ENCODE measurements around the gene MAB21L3.
"Not testable (repeated sequence)": the region's sequence is repeated elsewhere in the genome, so short reads cannot be mapped to it uniquely, and the experiment has no call there.

The MAB21L3 gene

GRCh38 chr1:116139592-116140134 lies 28.5 kb downstream of the MAB21L3 start:
- DNase-seq, result no peak

GRCh38 chr1:116144151-116144550 lies 33.0 kb downstream of the MAB21L3 start:
- DNase-seq, result no peak

- not testable (repeated sequence) for DNase-seq
Observed at GRCh38 chr1:116146447-116147113, 35.4 kb downstream of the MAB21L3 start.

GRCh38 chr1:116147114-116147510 lies 35.9 kb downstream of the MAB21L3 start:
- no peak for DNase-seq

- no peak for DNase-seq
Observed at GRCh38 chr1:116147972-116148371, 36.8 kb downstream of the MAB21L3 start.

GRCh38 chr1:116148967-116149366 lies 37.8 kb downstream of the MAB21L3 start:
- no peak for DNase-seq

GRCh38 chr1:116150368-116150767 lies 39.2 kb downstream of the MAB21L3 start:
- no peak for DNase-seq

GRCh38 chr1:116151739-116152576 lies 40.8 kb downstream of the MAB21L3 start:
- DNase-seq, result peak; percentile 68

GRCh38 chr1:116152577-116152943 lies 41.4 kb downstream of the MAB21L3 start:
- no peak for DNase-seq

GRCh38 chr1:116152950-116153691 lies 41.9 kb downstream of the MAB21L3 start:
- no peak for DNase-seq

- no peak for DNase-seq
Observed at GRCh38 chr1:116153692-116154031, 42.5 kb downstream of the MAB21L3 start.

- no peak for DNase-seq
Observed at GRCh38 chr1:116154536-116154935, 43.3 kb downstream of the MAB21L3 start.

- DNase-seq, result no peak
Observed at GRCh38 chr1:116157096-116157495, 45.9 kb downstream of the MAB21L3 start.

- no peak for DNase-seq
Observed at GRCh38 chr1:116159177-116159576, 48.0 kb downstream of the MAB21L3 start.

GRCh38 chr1:116159611-116160010 lies 48.4 kb downstream of the MAB21L3 start:
- no peak for DNase-seq

GRCh38 chr1:116161390-116161789 lies 50.2 kb downstream of the MAB21L3 start:
- no peak for DNase-seq

GRCh38 chr1:116161877-116162390 lies 50.7 kb downstream of the MAB21L3 start:
- DNase-seq, result no peak

- no peak for DNase-seq
Observed at GRCh38 chr1:116163533-116163932, 52.3 kb downstream of the MAB21L3 start.

GRCh38 chr1:116164150-116164549 lies 53.0 kb downstream of the MAB21L3 start:
- DNase-seq, result no peak

GRCh38 chr1:116164604-116165368 lies 53.6 kb downstream of the MAB21L3 start:
- no peak for DNase-seq

GRCh38 chr1:116165572-116165971 lies 54.4 kb downstream of the MAB21L3 start:
- no peak for DNase-seq

GRCh38 chr1:116166011-116166571 lies 54.9 kb downstream of the MAB21L3 start:
- DNase-seq, result no peak

All from NCI-H1105 treated with DMSO at 0.1 percent for 48 hours (cell line).